NK-92 (cell line): ENCODE measurements around the gene RAB36.

Experiments
- DNase-seq: peaks from one replicate; lab custom pipeline; 2025; ENCODE audit not compliant: unreplicated experiment; lab: John Stamatoyannopoulos, UW

RAB36 gene

DNA sequence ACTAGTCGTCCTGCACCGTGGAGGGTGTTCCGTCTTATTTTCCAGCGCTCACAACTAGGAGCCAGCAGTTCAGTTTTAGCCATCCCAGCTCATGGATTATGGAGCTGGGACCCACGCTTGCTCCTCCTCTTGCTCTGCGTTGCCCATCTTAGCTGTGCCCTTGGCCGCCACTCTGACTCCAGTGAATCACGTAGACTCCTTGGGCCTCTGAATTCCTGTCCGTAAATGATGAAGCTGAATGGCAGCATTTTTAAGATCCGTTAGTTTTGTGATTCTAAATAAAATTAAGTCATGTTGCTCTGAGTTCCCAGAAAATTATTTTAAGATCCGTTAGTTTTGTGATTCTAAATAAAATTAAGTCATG, 58.8 kb downstream of the RAB36 start:
- no peak for DNase-seq

DNA sequence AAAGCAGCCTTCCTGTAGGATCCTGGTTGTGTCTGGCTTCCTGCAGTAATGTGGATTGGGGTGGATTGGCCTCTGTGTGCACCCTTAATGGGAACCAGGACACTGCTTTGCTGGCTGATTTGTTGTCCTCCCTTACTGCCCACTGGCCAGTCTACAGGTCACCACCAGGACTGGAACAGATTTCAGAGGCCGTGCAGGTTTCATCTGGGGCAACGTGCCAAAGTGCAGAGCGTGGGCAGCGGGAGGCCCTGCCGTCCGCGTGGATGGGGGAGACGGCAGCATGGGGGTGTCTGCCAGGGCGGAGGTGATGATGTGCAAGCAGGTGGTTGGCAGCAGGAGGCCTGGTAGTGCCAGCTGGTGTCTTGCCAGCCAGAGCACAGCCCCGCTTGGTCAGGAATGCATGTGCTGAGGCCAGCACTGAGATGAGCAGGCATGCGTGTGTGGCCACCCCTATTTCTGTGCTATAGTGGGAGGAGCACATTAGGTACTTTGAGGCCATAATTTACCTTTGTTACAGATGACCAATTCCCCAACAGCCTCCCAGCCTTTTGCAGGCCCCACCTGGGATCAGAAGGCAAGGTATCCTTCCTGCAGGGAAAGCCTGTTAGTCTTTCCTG, 59.4 kb downstream of the RAB36 start:
- no peak for DNase-seq

DNA sequence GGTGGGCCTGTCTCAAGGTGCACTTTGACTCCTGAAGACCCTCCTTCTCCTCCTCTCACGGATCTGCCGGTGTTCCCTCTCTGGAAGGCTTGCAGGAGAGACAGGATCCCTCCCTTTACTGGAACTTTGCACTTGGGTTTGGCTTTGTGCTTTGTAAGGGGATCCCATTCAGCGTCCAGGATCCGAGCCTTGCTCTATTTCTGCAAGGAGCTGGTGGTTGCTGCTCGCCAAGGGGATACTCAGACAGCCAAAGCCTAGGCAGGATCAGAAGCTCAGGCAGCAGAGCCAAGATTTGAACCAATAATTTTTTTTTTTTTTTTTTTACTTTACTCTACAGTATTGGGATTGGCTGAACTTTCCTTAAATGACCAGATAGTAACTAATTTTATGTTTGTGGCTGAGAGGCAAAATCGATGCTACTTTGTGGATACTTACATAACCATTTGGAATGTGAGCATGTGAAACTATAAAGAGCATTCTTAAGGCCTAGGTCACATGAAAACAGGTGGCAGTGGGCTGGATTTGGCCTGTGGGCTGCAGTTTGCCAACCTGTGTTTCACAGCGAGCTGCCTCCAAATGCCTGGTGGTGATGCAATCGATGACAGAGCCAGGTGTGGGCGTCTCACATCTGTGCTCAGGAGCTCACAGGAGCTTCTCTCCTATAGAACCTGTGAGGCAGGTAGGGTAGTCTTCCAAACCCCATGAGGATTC, 60.2 kb downstream of the RAB36 start:
- DNase-seq = no peak

DNA sequence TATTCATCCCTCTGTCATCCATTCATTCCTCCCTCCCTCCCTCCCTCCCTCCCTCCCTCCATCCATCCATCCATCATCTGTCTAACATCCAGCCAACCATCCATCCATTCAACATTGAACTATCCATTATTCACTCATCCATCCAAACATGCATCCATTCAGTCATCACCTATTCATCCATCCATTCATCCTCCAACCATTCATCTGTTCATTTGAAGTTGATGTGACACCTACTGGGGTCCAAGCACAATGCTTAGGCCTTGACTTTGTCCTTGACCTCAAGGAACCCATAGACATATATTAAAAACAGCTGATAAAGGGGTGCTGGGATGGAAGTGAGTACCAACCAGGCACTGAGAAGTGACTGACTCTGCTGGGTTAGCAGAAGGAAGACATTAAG, 61.6 kb downstream of the RAB36 start:
- no peak for DNase-seq

DNA sequence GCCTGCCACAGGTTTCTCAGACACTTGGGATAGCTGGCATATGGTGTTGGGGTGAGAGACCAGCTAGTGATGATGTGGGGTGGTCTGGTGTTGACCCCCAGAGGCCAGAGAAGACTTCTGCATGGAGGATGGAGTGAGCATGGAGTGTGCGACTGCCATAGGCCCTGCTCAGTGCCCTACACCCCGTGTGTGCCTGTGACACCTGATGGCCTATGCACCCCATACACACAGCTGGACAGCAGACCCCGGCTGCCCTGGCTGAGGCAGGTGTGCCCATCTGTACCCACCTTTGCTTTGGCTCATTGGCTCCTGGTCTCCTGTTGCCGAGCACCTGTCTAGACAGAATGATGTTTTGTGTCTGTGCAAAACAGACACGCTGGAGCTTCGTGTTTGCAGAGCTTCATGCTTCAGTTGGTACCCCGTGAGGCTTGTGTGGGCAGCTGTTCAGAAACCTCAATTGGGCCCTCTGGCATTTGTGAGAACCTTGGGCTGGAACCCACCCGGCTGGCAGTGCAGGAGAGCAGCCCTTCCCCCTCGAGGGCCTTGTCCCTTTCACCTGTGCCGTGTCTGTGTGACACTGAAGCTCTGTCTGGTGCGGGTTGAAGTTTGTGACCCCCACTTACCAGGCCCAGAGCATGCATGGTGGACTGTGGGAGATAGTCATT, 62.6 kb downstream of the RAB36 start:
- DNase-seq = no peak

DNA sequence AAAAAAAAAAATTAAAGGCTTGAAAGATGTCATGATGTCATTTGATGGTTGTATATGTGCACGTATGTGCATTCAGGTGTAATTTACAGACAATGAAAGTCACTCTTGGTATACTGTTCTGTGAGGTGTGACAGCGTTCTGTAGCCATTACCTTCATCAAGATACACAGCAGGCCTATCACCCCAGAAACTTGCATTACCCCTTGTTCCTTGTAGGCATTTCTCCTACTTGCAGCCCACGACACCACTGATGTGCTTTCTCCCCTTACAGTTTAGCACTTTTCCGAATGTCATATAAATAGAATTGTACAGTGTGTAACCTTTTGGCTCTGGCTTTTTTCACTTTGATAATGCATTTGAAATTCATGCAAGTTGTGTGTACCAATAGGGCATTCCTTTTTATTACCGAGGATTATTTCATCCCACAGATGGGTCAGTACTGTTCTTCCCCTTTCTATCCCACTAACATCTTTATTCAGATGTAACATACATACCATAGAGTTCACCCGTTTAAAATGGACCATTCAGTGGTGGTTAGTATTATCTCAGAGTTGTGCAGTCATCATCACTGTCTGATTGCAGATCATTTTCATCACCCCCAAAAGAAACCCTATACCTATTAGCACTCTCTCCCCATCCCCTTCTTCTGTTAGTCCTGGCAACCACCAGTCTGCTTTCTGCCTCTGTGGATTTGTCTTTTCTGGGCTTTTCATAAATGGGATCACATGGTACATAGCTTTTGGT, 65.3 kb downstream of the RAB36 start:
- DNase-seq = no peak

DNA sequence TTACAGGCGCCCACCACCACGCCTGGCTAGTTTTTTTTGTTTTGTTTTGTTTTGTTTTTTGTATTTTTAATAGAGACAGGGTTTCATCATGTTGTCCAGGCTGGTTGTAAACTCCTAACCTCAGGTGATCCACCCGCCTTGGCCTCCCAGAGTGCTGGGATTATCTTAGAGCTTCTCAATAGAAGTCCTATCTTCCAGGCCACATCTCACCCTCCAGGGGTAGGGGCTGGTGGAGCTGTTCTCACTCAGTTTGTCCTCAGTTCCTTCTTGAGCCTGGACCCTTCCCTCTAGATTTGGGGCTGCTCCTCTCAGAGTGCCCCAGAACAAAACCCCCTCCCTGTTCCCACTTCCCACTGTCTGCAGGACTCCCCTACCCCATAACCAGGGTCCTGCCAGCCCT, 66.3 kb downstream of the RAB36 start:
- no peak for DNase-seq

DNA sequence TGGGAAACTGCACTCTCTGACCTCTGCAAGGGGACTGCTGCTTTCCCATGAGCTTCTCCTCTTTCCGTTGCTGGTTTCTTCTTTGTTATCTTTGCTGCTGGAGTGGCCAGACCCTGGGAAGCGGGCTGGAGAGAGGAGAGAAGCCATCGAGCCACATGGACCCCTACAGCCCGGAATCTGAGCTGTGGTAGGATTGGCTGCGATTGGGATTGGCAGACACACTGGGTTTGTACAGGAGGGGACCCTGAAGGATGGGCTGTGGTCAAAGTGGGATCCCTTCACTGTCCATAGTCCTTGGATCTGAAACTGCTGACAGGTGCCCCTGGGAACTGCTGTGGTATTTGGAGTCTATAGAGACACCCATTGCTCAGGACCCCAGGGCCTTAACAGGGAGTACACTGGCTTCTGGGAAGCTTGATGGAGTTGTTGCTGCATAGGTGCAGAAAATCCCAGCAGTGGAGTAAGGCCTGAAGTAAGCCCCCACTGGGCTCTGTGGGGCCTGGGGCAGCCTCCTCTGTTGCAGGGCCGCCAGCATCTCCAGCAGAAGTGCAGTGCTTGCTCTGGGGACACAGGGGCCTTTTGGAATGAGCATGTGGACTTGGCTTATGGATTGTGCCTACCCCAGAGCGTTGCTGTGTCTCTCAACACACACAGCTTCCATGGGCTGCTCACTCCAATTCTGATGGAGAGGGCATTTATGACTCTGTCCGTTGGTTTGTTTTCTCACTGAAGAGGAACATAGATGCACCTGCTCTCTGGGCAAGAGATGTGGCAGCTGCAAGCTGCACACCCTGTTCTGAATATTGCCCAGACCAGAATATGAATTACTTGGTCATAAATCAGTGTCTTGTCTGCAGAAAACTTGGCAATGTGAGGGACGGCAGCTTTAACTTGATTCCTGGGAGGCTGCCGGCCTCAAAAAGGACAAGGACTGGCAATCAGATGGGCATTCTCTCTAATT, 67.1 kb downstream of the RAB36 start:
- no peak for DNase-seq

DNA sequence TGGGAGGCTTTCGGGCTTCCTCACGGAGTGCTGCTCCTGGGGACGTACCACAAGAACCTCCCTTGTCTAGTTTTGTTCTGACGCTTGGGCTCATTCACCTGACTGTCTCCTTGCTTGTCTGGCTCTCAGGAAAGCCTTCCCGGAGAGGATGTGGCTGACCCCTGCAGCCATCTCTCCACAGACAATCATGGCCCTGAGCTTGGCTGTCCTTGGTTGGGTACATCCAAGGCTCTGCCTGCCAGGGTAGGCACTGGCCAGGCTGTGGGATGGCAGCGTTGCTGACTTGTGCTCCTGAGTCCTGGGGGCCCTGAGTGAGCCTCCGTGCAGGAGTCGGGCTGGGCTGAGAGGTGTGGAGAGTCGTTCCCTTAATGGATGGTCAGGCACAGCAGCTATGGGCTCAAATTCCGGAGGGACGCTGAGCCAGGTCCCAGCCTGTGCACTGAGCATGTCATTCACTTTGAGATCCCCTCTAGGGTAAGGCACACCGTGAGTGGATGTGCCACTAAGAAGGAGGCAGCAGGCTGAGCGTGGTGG, 67.8 kb downstream of the RAB36 start:
- no peak for DNase-seq

DNA sequence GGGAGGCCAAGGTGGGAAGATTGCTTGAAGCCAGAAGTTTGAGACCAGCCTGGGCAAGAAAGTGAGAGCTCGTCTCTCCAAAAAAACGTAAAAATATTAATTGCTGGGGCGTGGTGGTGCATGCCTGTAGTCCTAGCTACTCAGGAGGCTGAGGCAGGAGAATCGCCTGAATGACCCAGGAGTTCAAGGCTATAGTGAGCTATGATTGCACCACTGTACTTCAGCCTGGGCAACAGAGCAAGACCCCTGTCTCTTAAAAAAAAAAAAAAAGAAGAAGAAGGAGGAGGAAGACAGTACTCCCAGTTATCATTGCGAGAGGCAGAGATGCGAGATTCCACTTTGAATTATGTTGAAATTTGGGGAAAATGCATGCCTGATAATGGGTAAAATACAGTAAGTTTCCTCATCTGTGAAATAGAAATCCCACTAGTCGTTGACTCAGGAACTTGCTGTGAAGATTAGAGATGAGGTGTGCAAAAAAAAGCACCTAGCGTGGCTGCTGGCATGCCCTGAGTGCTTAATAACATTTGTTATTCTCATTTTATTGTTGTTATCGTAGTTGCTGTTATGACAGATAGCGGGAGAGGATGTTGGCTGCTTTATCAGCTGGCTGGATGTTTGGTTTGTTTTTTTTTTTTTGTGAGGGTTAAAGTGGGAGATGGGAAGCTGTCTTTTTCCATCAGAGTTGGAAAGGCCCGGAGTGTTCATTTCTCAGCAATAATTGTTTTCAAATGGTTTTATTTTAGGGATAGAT, 68.5 kb downstream of the RAB36 start:
- no peak for DNase-seq
